Right ventricle myocardium superior (tissue), 1 donor: ENCODE results near the gene G6PC1. TPM values are rescaled to one million over a fixed set of nuclear protein-coding genes. Genes with fewer than 3 reads are reported as not detected.
"Not testable (repeated sequence)": the region's sequence is repeated elsewhere in the genome, so short reads cannot be mapped to it uniquely, and the experiment has no call there.

Source experiments
- ATAC-seq: fragments of 200-7000 bp; cut with Tn5 transposase; one replicate; pipeline ENCODE4 v1.9.1; 2020; ENCODE audit warnings: mild to moderate bottlenecking; ENCODE audit not compliant: poor library complexity
- DNase-seq: peaks from one replicate; pipeline ENCODE4 v3.0.0-alpha.2; 2020
- intact Hi-C: fragments of 100-400 bp; cut with DNase I; formaldehyde crosslinking; loops from one replicate; pipeline ENCODE4 v1.11.2; 2022
- total RNA-seq: library from RNA; stranded (reverse); fragmentation: NEBNext Ultra II Directional; extraction: Animal tissue kit (Norgen Biotek cat#: 25700); gene quantifications from one replicate; pipeline ENCODE4 v1.2.1, GENCODE V29; 2021
- donor health status: DM: no; HTN: yes; CAD: no; lungs with severe emphysema.

G6PC1 gene
- total RNA-seq, 1 donor from 2014 or later: not detected

- intact Hi-C loops: no loop called here
- no peak for ATAC-seq
- DNase-seq: no peak
Observed at GRCh38 chr17:42872251-42872965, 28.2 kb upstream of the G6PC1 start.

GRCh38 chr17:42873315-42873714 is 27.3 kb upstream of the G6PC1 start:
- ATAC-seq (no peak), DNase-seq (no peak)
- intact Hi-C loops: no loop called here

- intact Hi-C loops, DNase-seq, ATAC-seq: not testable (repeated sequence)
Observed at GRCh38 chr17:42873932-42874695, 26.5 kb upstream of the G6PC1 start.

GRCh38 chr17:42877037-42877436 is 23.6 kb upstream of the G6PC1 start:
- intact Hi-C loops: no loop called here
- DNase-seq (no peak), ATAC-seq (no peak)

- no peak for ATAC-seq
- no peak for DNase-seq
- intact Hi-C loops: no loop called here
Observed at GRCh38 chr17:42878123-42878880, 22.3 kb upstream of the G6PC1 start.

GRCh38 chr17:42878924-42879595 is 21.5 kb upstream of the G6PC1 start:
- no peak for ATAC-seq
- intact Hi-C loops: no loop called here
- DNase-seq: no peak

- intact Hi-C loops: no loop called here
- DNase-seq (no peak), ATAC-seq (no peak)
Observed at GRCh38 chr17:42879596-42879985, 21.0 kb upstream of the G6PC1 start.

GRCh38 chr17:42880776-42881310 is 19.8 kb upstream of the G6PC1 start:
- intact Hi-C loops: no loop called here
- DNase-seq: no peak

GRCh38 chr17:42881706-42882105 is 18.9 kb upstream of the G6PC1 start:
- ATAC-seq, intact Hi-C loops, DNase-seq: not testable (repeated sequence)

More at GRCh38 chr17:42880776-42881310, 19.8 kb upstream of the G6PC1 start:
- no peak for ATAC-seq

GRCh38 chr17:42882166-42882565 is 18.4 kb upstream of the G6PC1 start:
- DNase-seq: no peak
- ATAC-seq: no peak
- intact Hi-C loops: no loop called here

GRCh38 chr17:42883802-42884558 is 16.6 kb upstream of the G6PC1 start:
- ATAC-seq (no peak), DNase-seq (no peak)
- intact Hi-C loops: no loop called here

GRCh38 chr17:42885806-42886205 is 14.8 kb upstream of the G6PC1 start:
- intact Hi-C loops, DNase-seq, ATAC-seq: not testable (repeated sequence)

- ATAC-seq (no peak), DNase-seq (no peak)
- intact Hi-C loops: no loop called here
Observed at GRCh38 chr17:42886283-42887176, 14.1 kb upstream of the G6PC1 start.

- intact Hi-C loops: no loop called here
- ATAC-seq: peak; percentile 78
- DNase-seq: peak; percentile 63
Observed at GRCh38 chr17:42889809-42890208, 10.8 kb upstream of the G6PC1 start.

GRCh38 chr17:42891539-42892152 is 9.0 kb upstream of the G6PC1 start:
- DNase-seq: peak; percentile 82
- ATAC-seq: peak; percentile 92
- intact Hi-C loops: no loop called here

GRCh38 chr17:42893359-42893758 is 7.2 kb upstream of the G6PC1 start:
- intact Hi-C loops: no loop called here
- DNase-seq (no peak), ATAC-seq (peak; percentile 10)
